SK-N-SH (cell line): ENCODE results near the gene FBXL5. TPM values are rescaled to one million over a fixed set of nuclear protein-coding genes. Genes with fewer than 3 reads are reported as not detected.

Experiments used
- CTCF ChIA-PET: fragments of 300-600, 350-600 bp; formaldehyde crosslinking; extraction: SDS; loops from one replicate; lab custom pipeline; 2021; lab: Yijun Ruan, JAX
- POLR2A ChIA-PET: fragments of 350-600 bp; sonication (Branson Sonifier 250); formaldehyde crosslinking; extraction: SDS; loops from one replicate; lab custom pipeline; 2020; ENCODE audit warnings: antibody characterized with exemption, inconsistent platforms; lab: Yijun Ruan, JAX
- DNase-seq: peaks from one replicate; pipeline ENCODE4 v3.0.0; 2012
- H2AFZ ChIP-seq: fragments of 200-600 bp; sonication (generic); 2 replicates; pipeline ENCODE4 v1.8.1; 2016; ENCODE audit warnings: antibody characterized with exemption, mild to moderate bottlenecking, low read depth
- H3F3A ChIP-seq: fragments of 200-600 bp; sonication (generic); replicated peaks from 2 replicates; pipeline ENCODE3; 2016; ENCODE audit warnings: antibody characterized with exemption, mild to moderate bottlenecking; ENCODE audit not compliant: insufficient read depth
- H3K27ac ChIP-seq, 2 experiments: fragments of 200-500 bp in 1 of 2; fragments of 200-600 bp in 1 of 2; sonication (Bioruptor generic) in 1 of 2; sonication (generic), shearing (Covaris generic) in 1 of 2; 2 replicates each; pipeline versions ENCODE4 v1.5.1 to v1.6.1; 2014 to 2016; ENCODE audit warnings: low read depth in 2 of 2, inconsistent platforms in 1 of 2, low read length in 1 of 2, mild to moderate bottlenecking in 1 of 2, mixed read lengths in 1 of 2
- H3K27me3 ChIP-seq: fragments of 200-600 bp; sonication (generic), shearing (Covaris generic); 2 replicates; pipeline ENCODE4 v1.6.1; 2016; ENCODE audit warnings: mixed run types; ENCODE audit not compliant: insufficient read depth
- H3K36me3 ChIP-seq, 2 experiments: fragments of 200-500 bp in 1 of 2; fragments of 200-600 bp in 1 of 2; sonication (Bioruptor generic) in 1 of 2; sonication (generic) in 1 of 2; replicated peaks in 1 of 2; 2 replicates each; pipeline versions ENCODE3 to v1.5.1; 2014 to 2016; ENCODE audit warnings: low read length in 1 of 2, mild to moderate bottlenecking in 1 of 2; ENCODE audit not compliant: insufficient read depth in 2 of 2, control insufficient read depth in 1 of 2
- H3K4me1 ChIP-seq, 2 experiments: fragments of 200-500 bp in 1 of 2; fragments of 200-600 bp in 1 of 2; sonication (Bioruptor generic) in 1 of 2; sonication (generic), shearing (Covaris generic) in 1 of 2; 2 replicates each; pipeline versions ENCODE4 v1.5.1 to v1.6.1; 2014 to 2016; ENCODE audit warnings: low read depth in 1 of 2, low read length in 1 of 2, mixed run types in 1 of 2; ENCODE audit not compliant: insufficient read depth in 2 of 2, control insufficient read depth in 1 of 2
- H3K4me2 ChIP-seq: fragments of 200-600 bp; sonication (generic), shearing (Covaris generic); 2 replicates; pipeline ENCODE4 v1.6.1; 2017; ENCODE audit warnings: mixed run types
- H3K4me3 ChIP-seq, 2 experiments: fragments of 200-500 bp in 1 of 2; fragments of 200-600 bp in 1 of 2; sonication (Bioruptor generic) in 1 of 2; sonication (generic), shearing (Covaris generic) in 1 of 2; 2 replicates each; pipeline versions ENCODE4 v1.5.1 to v1.8.1; 2014 to 2016; ENCODE audit warnings: low read depth in 2 of 2, inconsistent platforms in 1 of 2, low read length in 1 of 2, mild to moderate bottlenecking in 1 of 2, mixed read lengths in 1 of 2, moderate library complexity in 1 of 2
- H3K79me2 ChIP-seq: fragments of 200-600 bp; sonication (generic); 2 replicates; pipeline ENCODE4 v1.8.1; 2017; ENCODE audit warnings: mild to moderate bottlenecking; ENCODE audit not compliant: insufficient read depth
- H3K9ac ChIP-seq: fragments of 200-600 bp; sonication (generic); 2 replicates; pipeline ENCODE4 v1.6.1; 2017; ENCODE audit warnings: mixed run types
- H3K9me2 ChIP-seq: fragments of 200-600 bp; sonication (generic); 2 replicates; pipeline ENCODE4 v1.6.1; 2017; ENCODE audit warnings: mixed run types
- H3K9me3 ChIP-seq: fragments of 200-600 bp; sonication (generic); 2 replicates; pipeline ENCODE4 v1.6.1; 2017; ENCODE audit warnings: mixed run types, mild to moderate bottlenecking, moderate library complexity
- H4K20me1 ChIP-seq: fragments of 200-600 bp; sonication (generic); 2 replicates; pipeline ENCODE4 v1.6.1; 2017; ENCODE audit warnings: mild to moderate bottlenecking, mixed run types; ENCODE audit not compliant: insufficient read depth
- CHD2 ChIP-seq: fragments of 150-350 bp; IDR thresholded peaks from 2 replicates; pipeline ENCODE4 v1.6.1; 2018; ENCODE audit warnings: low read length; ENCODE audit not compliant: partially characterized antibody
- CTCF ChIP-seq: fragments of 200-600 bp; sonication (generic); IDR thresholded peaks from 2 replicates; pipeline ENCODE4 v1.6.1; 2017; ENCODE audit warnings: antibody characterized with exemption, mild to moderate bottlenecking, moderate library complexity
- ELF1 ChIP-seq: IDR thresholded peaks from 2 replicates; pipeline ENCODE4 v1.4.0; 2012
- EP300 ChIP-seq, 2 experiments: IDR thresholded peaks; 2 replicates each; pipeline versions ENCODE4 v1.4.0 to v1.6.1; 2012; ENCODE audit warnings: borderline replicate concordance in 1 of 2, low read depth in 1 of 2, low read length in 1 of 2
- FOXJ3 ChIP-seq: sonication (generic); formaldehyde crosslinking; IDR thresholded peaks from 2 replicates; pipeline ENCODE4 v1.5.1; 2020; ENCODE audit warnings: mild to moderate bottlenecking, missing genetic modification reagents
- GABPA ChIP-seq: IDR thresholded peaks from 2 replicates; pipeline ENCODE4 v1.4.0; 2012; ENCODE audit warnings: low read depth, mild to moderate bottlenecking
- GATA2 ChIP-seq: sonication (generic); formaldehyde crosslinking; IDR thresholded peaks from 2 replicates; pipeline ENCODE4 v1.5.0; 2020; ENCODE audit warnings: mild to moderate bottlenecking, missing genetic modification reagents
- RAD21 ChIP-seq: IDR thresholded peaks from 2 replicates; pipeline ENCODE4 v1.6.1; 2012; ENCODE audit warnings: mild to moderate bottlenecking, low read length
- RFX5 ChIP-seq: IDR thresholded peaks from 2 replicates; pipeline ENCODE4 v1.6.1; 2012; ENCODE audit warnings: mild to moderate bottlenecking, improper control_type of control experiment, low read length
- SMC3 ChIP-seq: IDR thresholded peaks from 2 replicates; pipeline ENCODE4 v1.6.1; 2012; ENCODE audit warnings: low read depth, low read length, improper control_type of control experiment
- TEAD4 ChIP-seq: IDR thresholded peaks from 2 replicates; pipeline ENCODE4 v1.4.0; 2012; ENCODE audit warnings: mild to moderate bottlenecking, borderline replicate concordance; ENCODE audit not compliant: insufficient read depth
- USF1 ChIP-seq: IDR thresholded peaks from 2 replicates; pipeline ENCODE4 v1.4.0; 2012; ENCODE audit warnings: low read depth, borderline replicate concordance
- WGBS: methylation state at CpG from one replicate; pipeline ENCODE4 v1.1.6; 2017; ENCODE audit warnings: low lambda C conversion rate; 5-methylcytosine and 5-hydroxymethylcytosine counted together
- polyA plus RNA-seq, 3 experiments: library from polyadenylated mRNA; depleted of rRNA; stranded (reverse); fragments of >200 nt; gene quantifications; 2 replicates each; pipeline ENCODE4 v1.2.3, GENCODE V29; 2012
- TF ChIP-seq, protein P1 (sequence below): IDR thresholded peaks from 2 replicates; pipeline ENCODE4; 2012

FBXL5 gene
- polyA plus RNA-seq, 1 of the 3 experiments (the other 2 are of a cell fraction): 13.5 TPM

DNA sequence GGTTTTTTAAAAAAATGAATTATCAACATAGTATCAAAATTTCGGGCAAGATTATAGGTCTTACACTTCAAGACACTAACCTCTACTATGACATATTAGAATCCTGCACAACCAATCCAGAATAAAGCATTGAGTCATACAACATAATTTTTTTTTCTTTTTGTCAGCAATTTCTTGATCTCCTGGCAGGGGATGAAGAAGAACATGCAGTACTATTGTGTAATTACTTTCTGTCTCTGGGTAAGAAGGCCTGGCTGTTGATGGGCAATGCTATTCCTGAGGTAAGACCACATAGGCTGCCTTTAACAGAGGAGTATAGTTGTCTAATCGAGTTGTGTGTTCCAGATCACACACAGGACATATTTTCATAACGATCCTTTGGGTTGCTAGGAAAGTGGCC is 67.5 kb downstream of the FBXL5 start:
- no peak for TF ChIP-seq EP300 (IDR thresholded peaks at IDR 0.05; ENCODE audit: borderline replicate concordance in 1 of 2, low read depth in 1 of 2, low read length in 1 of 2)
- TF ChIP-seq RFX5: no peak
- TF ChIP-seq GABPA: no peak
- TF ChIP-seq SMC3: no peak
- no peak for DNase-seq
- Histone ChIP-seq H3K9ac (no peak overlapping the region), H3K9me2 (no peaks in the 10 kb centered on the region), H2AFZ (no peak overlapping the region), H3K79me2 (no peaks in the 10 kb centered on the region), H3K4me1 (no peaks in the 10 kb centered on the region; a peak in 1 of 4 replicates), H3K4me2 (no peak overlapping the region), H4K20me1 (no peaks in the 10 kb centered on the region), H3K27ac (no peak overlapping the region), H3K9me3 (no peaks in the 10 kb centered on the region), H3K36me3 (peaks cover 4 to 8% of the 10 kb centered on the region in 2 experiments), H3F3A (peaks cover 7% of the 10 kb centered on the region), H3K27me3 (no peaks in the 10 kb centered on the region), H3K4me3 (no peak overlapping the region)
- WGBS: 68% methylated on average over 3 of the region's 3 CpGs
- ChIA-PET POLR2A (no interaction called here), CTCF (no interaction called here)

GRCh38 chr4:15586066-15586465 is 69.1 kb downstream of the FBXL5 start:
- Histone ChIP-seq H3K27ac (no peak overlapping the region), H3K36me3 (peaks cover 4 to 11% of the 10 kb centered on the region in 2 experiments), H3K9me2 (no peaks in the 10 kb centered on the region), H2AFZ (no peak overlapping the region), H3F3A (peaks cover 7% of the 10 kb centered on the region), H3K4me2 (no peak overlapping the region), H3K9me3 (no peaks in the 10 kb centered on the region), H3K27me3 (no peaks in the 10 kb centered on the region), H4K20me1 (no peaks in the 10 kb centered on the region), H3K79me2 (no peaks in the 10 kb centered on the region), H3K4me1 (no peaks in the 10 kb centered on the region), H3K9ac (no peak overlapping the region), H3K4me3 (no peak overlapping the region)
- 94% methylated on average over 1 of the region's 1 CpG for WGBS
- ChIA-PET POLR2A (no interaction called here), CTCF (no interaction called here)
- DNase-seq: no peak
- TF ChIP-seq ELF1: no peak
- no peak for TF ChIP-seq GATA2 (CRISPR knock-in tag)
- TF ChIP-seq GABPA: no peak

DNA sequence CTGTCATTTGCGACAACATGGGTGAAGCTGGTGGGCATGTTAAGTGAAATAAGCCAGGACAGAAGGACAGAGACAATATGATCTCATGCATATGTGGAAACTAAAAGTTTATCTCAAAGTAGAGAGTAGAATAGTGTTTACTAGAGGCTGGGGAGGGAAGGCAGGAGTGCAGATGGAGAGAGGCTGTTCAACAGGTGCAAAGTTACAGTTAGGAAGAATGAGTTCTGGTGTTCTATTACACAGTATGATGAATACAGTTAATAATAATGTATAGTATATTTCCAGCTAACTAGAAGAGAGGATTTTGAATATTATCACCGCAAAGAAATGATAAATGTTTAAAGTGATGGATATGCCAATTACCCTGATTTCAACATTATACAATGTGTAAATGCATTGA is 69.8 kb downstream of the FBXL5 start:
- H3K79me2 ChIP-seq: no peaks in the 10 kb centered on the region
- TF ChIP-seq GATA2 (CRISPR knock-in tag): no peak
- no peak for TF ChIP-seq USF1
- no peak for TF ChIP-seq CTCF
- no peak for TF ChIP-seq CHD2
- no peak for TF ChIP-seq FOXJ3 (CRISPR knock-in tag)
- TF ChIP-seq, protein P1, sequence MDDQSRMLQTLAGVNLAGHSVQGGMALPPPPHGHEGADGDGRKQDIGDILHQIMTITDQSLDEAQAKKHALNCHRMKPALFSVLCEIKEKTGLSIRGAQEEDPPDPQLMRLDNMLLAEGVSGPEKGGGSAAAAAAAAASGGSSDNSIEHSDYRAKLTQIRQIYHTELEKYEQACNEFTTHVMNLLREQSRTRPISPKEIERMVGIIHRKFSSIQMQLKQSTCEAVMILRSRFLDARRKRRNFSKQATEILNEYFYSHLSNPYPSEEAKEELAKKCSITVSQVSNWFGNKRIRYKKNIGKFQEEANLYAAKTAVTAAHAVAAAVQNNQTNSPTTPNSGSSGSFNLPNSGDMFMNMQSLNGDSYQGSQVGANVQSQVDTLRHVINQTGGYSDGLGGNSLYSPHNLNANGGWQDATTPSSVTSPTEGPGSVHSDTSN: no peak
- TF ChIP-seq TEAD4: no peak
- TF ChIP-seq GABPA: no peak
- TF ChIP-seq RAD21: no peak
- POLR2A ChIA-PET: no interaction called here
- H3K4me2 ChIP-seq: no peak overlapping the region
- no peaks in the 10 kb centered on the region for H3K27me3 ChIP-seq
- H3F3A ChIP-seq: peaks cover 7% of the 10 kb centered on the region
- H3K27ac ChIP-seq: no peak overlapping the region
- H3K9me2 ChIP-seq: no peaks in the 10 kb centered on the region
- H3K4me3 ChIP-seq: no peak overlapping the region
- H4K20me1 ChIP-seq: no peaks in the 10 kb centered on the region
- no peaks in the 10 kb centered on the region for H3K9me3 ChIP-seq
- CTCF ChIA-PET: no interaction called here
- WGBS: 100% methylated on average over 2 of the region's 2 CpGs
- DNase-seq: no peak
- H3K4me1 ChIP-seq: no peaks in the 10 kb centered on the region
- H3K36me3 ChIP-seq: peaks cover 4 to 11% of the 10 kb centered on the region in 2 experiments
- H3K9ac ChIP-seq: no peak overlapping the region
- H2AFZ ChIP-seq: no peak overlapping the region
